OCI-LY1 (cell line): ENCODE data around the gene METAP1.

ENCODE experiments used
- H2AFZ ChIP-seq: fragments of 200-600 bp; sonication (generic), shearing (Covaris generic); 2 replicates; pipeline ENCODE4 v1.6.0; 2014; ENCODE audit warnings: antibody characterized with exemption, mild to moderate bottlenecking, low read length
- H3F3A ChIP-seq: fragments of 200-600 bp; sonication (generic), shearing (Covaris generic); 2 replicates; pipeline ENCODE4 v1.6.0; 2014; ENCODE audit warnings: mild to moderate bottlenecking, antibody characterized with exemption, low read length, moderate library complexity; ENCODE audit not compliant: insufficient read depth
- H3K27ac ChIP-seq: fragments of 200-600 bp; sonication (generic); 2 replicates; pipeline ENCODE4 v1.5.1; 2014; ENCODE audit warnings: low read length, mixed run types, mild to moderate bottlenecking, low read depth; ENCODE audit not compliant: poor library complexity, severe bottlenecking
- H3K27me3 ChIP-seq: fragments of 200-600 bp; sonication (generic); 2 replicates; pipeline ENCODE4 v1.6.0; 2014; ENCODE audit warnings: antibody characterized with exemption, mild to moderate bottlenecking, low read length, moderate library complexity; ENCODE audit not compliant: insufficient read depth
- H3K36me3 ChIP-seq: fragments of 200-600 bp; sonication (generic); 2 replicates; pipeline ENCODE4 v1.6.1; 2014; ENCODE audit warnings: mild to moderate bottlenecking, antibody characterized with exemption, low read length, moderate library complexity, mixed read lengths; ENCODE audit not compliant: insufficient read depth
- H3K4me1 ChIP-seq: fragments of 200-600 bp; sonication (generic); 2 replicates; pipeline ENCODE4 v1.5.1; 2014; ENCODE audit warnings: mild to moderate bottlenecking, low read length, moderate library complexity; ENCODE audit not compliant: insufficient read depth, severe bottlenecking
- H3K4me2 ChIP-seq: fragments of 200-600 bp; sonication (generic), shearing (Covaris generic); 2 replicates; pipeline ENCODE4 v1.6.1; 2014; ENCODE audit warnings: low read length
- H3K4me3 ChIP-seq: fragments of 200-600 bp; sonication (generic); 2 replicates; pipeline ENCODE4 v1.5.1; 2014; ENCODE audit warnings: low read length, low read depth, mild to moderate bottlenecking, mixed read lengths; ENCODE audit not compliant: poor library complexity, severe bottlenecking
- H3K79me2 ChIP-seq: fragments of 200-600 bp; shearing (Covaris generic); 2 replicates; pipeline ENCODE4 v1.6.1; 2016; ENCODE audit warnings: mixed run types, low read length, mixed read lengths; ENCODE audit not compliant: insufficient read depth
- H3K9ac ChIP-seq: fragments of 200-600 bp; sonication (generic), shearing (Covaris generic); 2 replicates; pipeline ENCODE4 v1.6.1; 2014; ENCODE audit warnings: mild to moderate bottlenecking, low read length, mixed read lengths
- H3K9me2 ChIP-seq: fragments of 200-600 bp; sonication (generic), shearing (Covaris generic); 2 replicates; pipeline ENCODE4 v1.6.1; 2014; ENCODE audit warnings: low read depth, mild to moderate bottlenecking, low read length, mixed read lengths
- H3K9me3 ChIP-seq: fragments of 200-600 bp; shearing (Covaris generic); 2 replicates; pipeline ENCODE4 v1.6.1; 2014; ENCODE audit warnings: low read length, mixed read lengths
- H4K20me1 ChIP-seq: fragments of 200-600 bp; sonication (generic), shearing (Covaris generic); 2 replicates; pipeline ENCODE4 v1.6.0; 2016; ENCODE audit warnings: mild to moderate bottlenecking, low read length; ENCODE audit not compliant: insufficient read depth
- EZH2 ChIP-seq: fragments of 200-600 bp; sonication (generic), shearing (Covaris generic); IDR thresholded peaks from 2 replicates; pipeline ENCODE4 v1.8.0; 2017; ENCODE audit warnings: borderline replicate concordance, mixed run types, mild to moderate bottlenecking, antibody characterized with exemption, low read length, moderate library complexity, mixed read lengths
- TF ChIP-seq, protein P1 (sequence below): fragments of 200-600 bp; sonication (generic), shearing (Covaris generic); IDR thresholded peaks from 2 replicates; pipeline ENCODE4 v1.5.1; 2017; ENCODE audit warnings: mild to moderate bottlenecking, antibody characterized with exemption, low read length, moderate library complexity, mixed read lengths

METAP1 gene

DNA sequence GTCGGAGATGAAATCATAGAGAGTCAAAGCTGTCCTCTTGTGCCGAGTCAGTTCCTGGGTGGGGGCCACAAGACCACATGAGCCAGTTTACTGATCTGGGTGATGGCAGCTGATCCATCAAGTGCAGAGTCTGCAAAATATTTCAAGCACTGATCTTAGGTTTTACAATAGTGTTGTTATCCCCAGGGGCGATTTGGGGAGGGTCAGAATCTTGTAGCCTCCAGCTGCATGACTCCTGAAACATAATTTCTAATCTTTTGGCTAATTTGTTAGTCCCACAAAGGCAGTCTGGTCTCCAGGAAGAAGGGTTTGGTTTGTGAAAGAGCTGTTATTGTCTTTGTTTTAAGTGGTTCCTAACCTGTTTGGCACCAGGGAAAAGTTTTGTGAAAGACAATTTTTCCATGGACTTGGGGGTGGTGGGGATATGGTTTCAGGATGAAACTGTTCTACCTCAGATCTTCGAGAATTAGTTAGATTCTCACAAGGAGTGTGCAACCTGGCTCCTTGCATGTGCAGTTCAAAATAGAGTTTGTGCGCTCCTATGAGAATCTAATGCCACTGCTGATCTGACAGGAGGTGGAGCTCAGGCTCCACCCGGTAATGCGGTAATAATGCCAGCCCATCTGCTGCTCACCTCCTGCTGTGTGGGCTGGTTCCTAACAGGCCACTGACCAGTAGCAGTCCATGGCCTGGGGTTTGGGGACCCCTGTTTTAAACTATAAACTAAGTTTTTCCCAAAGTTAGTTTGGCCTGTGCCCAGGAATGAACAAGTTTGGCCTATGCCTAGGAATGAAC, 29.2 kb downstream of the METAP1 start:
- Histone ChIP-seq H3K79me2 (peaks cover 87% of the 10 kb centered on the region), H3K4me2 (no peak overlapping the region)

DNA sequence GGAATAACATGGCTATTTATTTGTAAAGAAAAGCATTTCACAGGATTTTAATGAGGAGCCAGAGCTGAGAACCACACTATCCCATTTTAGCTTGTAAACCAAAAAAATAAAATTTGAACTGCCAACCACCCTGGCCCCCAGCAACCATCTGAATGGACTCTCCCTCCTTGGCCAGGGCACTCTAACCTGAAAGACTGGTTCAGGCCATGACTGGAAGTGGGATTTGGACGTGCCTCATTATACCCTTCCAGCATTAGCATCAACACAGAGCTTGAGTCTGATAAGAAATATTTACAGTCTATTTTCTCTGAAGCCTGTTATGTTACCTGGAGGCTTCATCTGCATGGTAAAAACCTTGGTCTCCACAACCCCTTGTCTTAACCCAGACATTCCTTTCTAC, 30.0 kb downstream of the METAP1 start:
- no peaks in the 10 kb centered on the region for H3K27me3 ChIP-seq
- peaks cover 80% of the 10 kb centered on the region for H3K79me2 ChIP-seq
- no peak overlapping the region for H3K4me3 ChIP-seq
- H3K9me2 ChIP-seq: no peaks in the 10 kb centered on the region
- peaks cover 34% of the 10 kb centered on the region for H3K36me3 ChIP-seq
- no peaks in the 10 kb centered on the region for H4K20me1 ChIP-seq
- no peaks in the 10 kb centered on the region for H3F3A ChIP-seq
- H3K9ac ChIP-seq: no peak overlapping the region
- H3K4me1 ChIP-seq: peaks cover 16% of the 10 kb centered on the region
- H2AFZ ChIP-seq: no peak overlapping the region
- peaks cover 11% of the 10 kb centered on the region for H3K9me3 ChIP-seq
- no peak overlapping the region for H3K4me2 ChIP-seq
- H3K27ac ChIP-seq: no peak overlapping the region
- TF ChIP-seq, protein P1, sequence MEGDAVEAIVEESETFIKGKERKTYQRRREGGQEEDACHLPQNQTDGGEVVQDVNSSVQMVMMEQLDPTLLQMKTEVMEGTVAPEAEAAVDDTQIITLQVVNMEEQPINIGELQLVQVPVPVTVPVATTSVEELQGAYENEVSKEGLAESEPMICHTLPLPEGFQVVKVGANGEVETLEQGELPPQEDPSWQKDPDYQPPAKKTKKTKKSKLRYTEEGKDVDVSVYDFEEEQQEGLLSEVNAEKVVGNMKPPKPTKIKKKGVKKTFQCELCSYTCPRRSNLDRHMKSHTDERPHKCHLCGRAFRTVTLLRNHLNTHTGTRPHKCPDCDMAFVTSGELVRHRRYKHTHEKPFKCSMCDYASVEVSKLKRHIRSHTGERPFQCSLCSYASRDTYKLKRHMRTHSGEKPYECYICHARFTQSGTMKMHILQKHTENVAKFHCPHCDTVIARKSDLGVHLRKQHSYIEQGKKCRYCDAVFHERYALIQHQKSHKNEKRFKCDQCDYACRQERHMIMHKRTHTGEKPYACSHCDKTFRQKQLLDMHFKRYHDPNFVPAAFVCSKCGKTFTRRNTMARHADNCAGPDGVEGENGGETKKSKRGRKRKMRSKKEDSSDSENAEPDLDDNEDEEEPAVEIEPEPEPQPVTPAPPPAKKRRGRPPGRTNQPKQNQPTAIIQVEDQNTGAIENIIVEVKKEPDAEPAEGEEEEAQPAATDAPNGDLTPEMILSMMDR: no peak
- no peak for TF ChIP-seq EZH2

More for the DNA sequence above, 29.2 kb downstream of the METAP1 start:
- Histone ChIP-seq H3K4me1 (peaks cover 12% of the 10 kb centered on the region), H3K27ac (no peak overlapping the region), H2AFZ (no peak overlapping the region), H3K4me3 (no peak overlapping the region), H3K36me3 (peaks cover 35% of the 10 kb centered on the region), H4K20me1 (no peaks in the 10 kb centered on the region), H3K9me2 (no peaks in the 10 kb centered on the region), H3F3A (no peaks in the 10 kb centered on the region), H3K9me3 (peaks cover 17% of the 10 kb centered on the region), H3K9ac (no peak overlapping the region), H3K27me3 (no peaks in the 10 kb centered on the region)
- TF ChIP-seq EZH2: no peak
- TF ChIP-seq, protein P1: no peak

GRCh38 chr4:99027304-99027703, 31.8 kb downstream of the METAP1 start:
- Histone ChIP-seq H3K36me3 (peaks cover 29% of the 10 kb centered on the region; the same call in 1 of the 2 replicates), H3K4me3 (no peak overlapping the region), H2AFZ (no peak overlapping the region), H3K4me2 (no peak overlapping the region), H3K9me3 (no peaks in the 10 kb centered on the region), H3F3A (no peaks in the 10 kb centered on the region), H3K27me3 (no peaks in the 10 kb centered on the region), H3K27ac (no peak overlapping the region), H3K9ac (no peak overlapping the region), H3K79me2 (peaks cover 72% of the 10 kb centered on the region), H3K9me2 (no peaks in the 10 kb centered on the region), H3K4me1 (peaks cover 16% of the 10 kb centered on the region), H4K20me1 (no peaks in the 10 kb centered on the region)
- TF ChIP-seq, protein P1: no peak
- no peak for TF ChIP-seq EZH2
